GM19099 (cell line): ENCODE results near the gene KDM5A.

Experiments used
- POLR2A ChIP-seq: IDR thresholded peaks from 3 replicates; pipeline ENCODE4 v1.6.1; 2011; ENCODE audit warnings: low read depth; ENCODE audit not compliant: insufficient read length; ENCODE audit errors: extremely low read depth

Gene KDM5A

DNA sequence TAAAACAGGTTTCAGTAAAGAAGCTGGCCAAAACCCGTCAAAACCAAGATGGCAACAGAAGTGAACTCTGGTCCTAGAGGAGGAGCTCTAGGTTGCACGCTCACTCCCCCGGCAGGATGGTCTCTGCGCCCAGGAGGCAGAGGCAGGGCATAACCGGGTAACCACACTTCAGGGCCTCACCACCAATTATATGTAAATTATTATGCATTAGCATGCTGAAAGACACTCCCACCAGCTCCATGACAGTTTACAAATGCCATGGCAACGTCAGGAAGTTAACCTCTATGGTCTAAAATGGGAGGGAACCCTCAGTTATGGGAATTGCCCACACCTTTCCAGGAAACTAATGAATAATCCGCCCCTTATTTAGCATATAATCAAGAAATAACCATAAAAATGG lies 155.1 kb downstream of the KDM5A start:
- no peak for TF ChIP-seq POLR2A

DNA sequence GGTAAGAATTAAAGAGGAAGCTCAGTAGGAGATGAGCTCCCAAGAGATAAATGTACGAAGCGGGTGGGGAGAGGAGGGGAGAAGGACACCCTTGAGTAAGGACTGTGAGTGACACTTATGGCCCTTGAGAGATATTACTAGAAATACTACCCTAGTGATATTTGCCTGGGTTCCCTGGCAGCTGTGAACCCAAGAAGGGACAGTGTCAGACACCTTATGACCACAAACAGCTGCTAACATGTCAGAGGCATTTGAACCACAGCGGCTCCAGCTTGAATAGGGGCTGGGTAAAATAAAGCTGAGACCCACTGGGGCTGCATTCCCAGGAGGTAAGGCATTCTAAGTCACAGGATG lies 155.5 kb downstream of the KDM5A start:
- no peak for TF ChIP-seq POLR2A

DNA sequence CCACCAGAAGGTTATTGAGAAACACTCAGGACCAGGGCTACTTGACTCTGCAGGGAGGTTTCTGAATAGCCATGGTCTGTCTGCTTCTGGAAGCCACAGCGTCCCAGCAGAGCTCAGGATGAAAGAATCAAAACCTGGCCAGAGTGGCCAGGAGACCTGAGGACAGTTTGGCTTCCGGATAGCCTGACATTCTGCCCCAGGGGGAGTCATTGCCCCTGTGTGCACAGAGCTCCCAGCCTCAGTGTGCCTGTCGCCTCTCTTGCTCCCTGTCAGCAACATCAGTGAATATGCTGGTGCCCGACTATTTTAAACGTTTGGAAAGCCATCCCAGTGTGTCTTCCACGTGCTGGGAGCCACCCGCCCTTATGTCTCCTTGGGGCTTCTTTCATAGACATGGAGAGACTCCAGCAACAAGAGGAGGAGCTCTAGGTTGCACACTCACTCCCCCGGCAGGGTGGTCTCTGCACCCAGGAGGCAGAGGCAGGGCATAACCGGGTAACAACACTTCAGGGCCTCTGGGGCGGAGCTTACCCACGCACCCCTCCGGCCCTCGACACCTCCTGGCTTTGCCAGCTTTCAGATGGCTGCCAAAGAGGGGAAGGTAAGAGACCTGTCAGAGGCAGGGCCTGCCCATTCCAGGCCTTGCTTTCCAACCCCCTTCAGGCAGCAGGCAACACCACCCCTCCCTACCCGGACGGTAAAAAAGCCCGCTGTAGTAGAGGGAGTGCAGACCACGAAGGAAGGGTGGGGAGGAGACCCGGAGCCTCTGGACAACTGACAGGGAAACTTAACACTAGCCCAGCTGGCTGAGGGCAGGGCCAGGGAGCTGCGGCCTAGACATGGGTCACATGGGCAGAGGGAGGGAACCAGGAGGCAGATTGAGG lies 156.1 kb downstream of the KDM5A start:
- no peak for TF ChIP-seq POLR2A

DNA sequence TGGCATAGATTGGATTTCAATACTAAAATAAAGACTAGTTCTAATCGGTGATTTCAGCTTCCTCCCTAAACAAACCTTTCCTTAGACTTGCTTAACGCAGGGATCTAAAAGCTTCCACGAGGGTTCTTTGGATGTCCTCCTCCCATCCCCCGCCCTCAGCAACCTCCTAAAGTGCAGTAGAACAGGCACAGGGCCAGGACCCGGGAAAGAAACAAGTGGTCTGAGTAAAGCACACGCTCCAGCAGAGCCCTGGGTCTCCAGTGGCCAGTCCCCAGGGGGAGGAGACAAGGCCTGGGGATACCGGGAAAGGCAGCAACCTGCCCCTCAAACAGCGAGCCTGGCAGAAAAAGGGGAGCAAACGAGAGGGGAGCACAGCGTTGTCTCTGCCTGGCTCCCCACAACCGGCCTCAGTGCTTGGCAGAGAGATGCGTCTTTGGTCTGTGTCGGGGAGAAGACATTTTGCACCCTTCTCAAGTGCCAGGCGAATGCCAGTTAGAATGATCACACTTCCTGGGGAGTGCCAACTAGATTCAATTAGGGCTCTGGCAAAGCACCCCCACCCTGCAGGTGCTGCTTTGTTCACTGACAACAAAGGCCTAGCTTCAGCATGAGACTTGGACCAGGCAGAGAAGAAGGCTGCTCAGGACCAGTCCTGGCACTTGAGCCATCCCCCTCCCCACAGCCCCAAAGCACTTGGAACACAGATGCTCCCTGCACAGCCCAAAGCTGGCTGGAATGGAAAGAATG lies 158.0 kb downstream of the KDM5A start:
- no peak for TF ChIP-seq POLR2A
